DMS79 treated with DMSO at 0.1 percent for 48 hours (cell line): ENCODE measurements around the gene STX19.
A peak's percentile ranks its signal among the peaks of the same experiment; 100 is the strongest.
"Not testable (repeated sequence)": the region's sequence is repeated elsewhere in the genome, so short reads cannot be mapped to it uniquely, and the experiment has no call there.

Experiments used
- DNase-seq: peaks from one replicate; lab custom pipeline; 2025; lab: John Stamatoyannopoulos, UW

Gene STX19

GRCh38 chr3:93979850-93980676 is 48.3 kb downstream of the STX19 start, which contains the start of gene ARL13B:
TSS of gene ARL13B (plus strand) at chr3:93980155. CDS start at chr3:93980424, 269 bp downstream.
- peak; percentile 100 for DNase-seq

- peak; percentile 46 for DNase-seq
Measured at GRCh38 chr3:93973131-93974126, 55.0 kb downstream of the STX19 start, which contains the start of gene PROS1. TSS of gene PROS1 (minus strand) at chr3:93973896. CDS start at chr3:93973749, 147 bp downstream.

GRCh38 chr3:93969997-93970396 is 58.4 kb downstream of the STX19 start:
- DNase-seq = no peak

- DNase-seq = no peak
Measured at GRCh38 chr3:93969443-93969842, 59.0 kb downstream of the STX19 start.

GRCh38 chr3:93965106-93965505 is 63.3 kb downstream of the STX19 start:
- not testable (repeated sequence) for DNase-seq
